ENCODE measurements around the gene IPO9.

- TF ChIP-seq CTCF (IDR thresholded peaks at IDR 0.05) (peak; percentile 33 to 68 (median 64)), POLR2A (IDR thresholded peaks at IDR 0.05) (no peak)
Observed at GRCh38 chr1:201877877-201878401, 49.0 kb downstream of the IPO9 start.
